SU-DHL-6 (cell line): Measurements from ENCODE around the gene SERPINB10.
"Not testable (repeated sequence)": the region's sequence is repeated elsewhere in the genome, so short reads cannot be mapped to it uniquely, and the experiment has no call there.

ENCODE experiments used
- H2AFZ ChIP-seq: fragments of 200-600 bp; sonication (generic); 2 replicates; pipeline ENCODE4 v1.6.1; 2014; ENCODE audit warnings: low read depth, mild to moderate bottlenecking, moderate library complexity, mixed read lengths, antibody characterized with exemption, low read length; ENCODE audit not compliant: severe bottlenecking
- H3F3A ChIP-seq: fragments of 200-600 bp; shearing (Covaris generic); 2 replicates; pipeline ENCODE4 v1.6.0; 2016; ENCODE audit warnings: antibody characterized with exemption, mild to moderate bottlenecking; ENCODE audit not compliant: insufficient read depth
- H3K27ac ChIP-seq: fragments of 200-600 bp; sonication (generic); 2 replicates; pipeline ENCODE4 v1.5.1; 2016; ENCODE audit warnings: low read depth, mild to moderate bottlenecking, low read length, moderate library complexity, mixed read lengths
- H3K27me3 ChIP-seq: fragments of 200-600 bp; sonication (generic), shearing (Covaris generic); 2 replicates; pipeline ENCODE4 v1.6.0; 2014; ENCODE audit warnings: mild to moderate bottlenecking, low read length
- H3K36me3 ChIP-seq: fragments of 200-600 bp; sonication (generic); 2 replicates; pipeline ENCODE4 v1.6.1; 2014; ENCODE audit warnings: mild to moderate bottlenecking, low read length, mixed read lengths
- H3K4me2 ChIP-seq: fragments of 300-600, 200-600 bp; shearing (Covaris generic), sonication (generic); 2 replicates; pipeline ENCODE4 v1.6.0; 2014; ENCODE audit warnings: low read length, low read depth, mild to moderate bottlenecking; ENCODE audit not compliant: poor library complexity, severe bottlenecking
- H3K4me3 ChIP-seq: fragments of 200-600 bp; sonication (generic); 2 replicates; pipeline ENCODE4 v1.5.1; 2014; ENCODE audit warnings: antibody characterized with exemption, low read length, mild to moderate bottlenecking, mixed read lengths; ENCODE audit not compliant: insufficient read depth, poor library complexity, severe bottlenecking
- H3K79me2 ChIP-seq: fragments of 200-600 bp; sonication (generic); 2 replicates; pipeline ENCODE4 v1.6.1; 2014; ENCODE audit warnings: mild to moderate bottlenecking, low read length, moderate library complexity; ENCODE audit not compliant: insufficient read depth
- H3K9ac ChIP-seq: fragments of 200-600 bp; sonication (generic); 2 replicates; pipeline ENCODE4 v1.7.0; 2014; ENCODE audit warnings: mild to moderate bottlenecking, low read length
- H3K9me2 ChIP-seq: fragments of 200-600 bp; sonication (generic); replicated peaks from 2 replicates; pipeline ENCODE4 v1.6.1; 2014; ENCODE audit warnings: low read length; ENCODE audit not compliant: insufficient read depth
- H3K9me3 ChIP-seq: fragments of 200-600 bp; sonication (generic); 2 replicates; pipeline ENCODE4 v1.6.1; 2014; ENCODE audit warnings: low read length, mixed read lengths; ENCODE audit not compliant: insufficient read depth
- H4K20me1 ChIP-seq: fragments of 200-600 bp; sonication (generic); 2 replicates; pipeline ENCODE4 v1.6.1; 2014; ENCODE audit warnings: low read depth, mild to moderate bottlenecking, antibody characterized with exemption, low read length, moderate library complexity, mixed read lengths
- EZH2phosphoT487 ChIP-seq: fragments of 200-600 bp; sonication (generic), shearing (Covaris generic); conservative IDR thresholded peaks from 2 replicates; pipeline ENCODE4 v1.6.1; 2018; ENCODE audit warnings: mild to moderate bottlenecking, antibody characterized with exemption, low read length, moderate library complexity, mixed read lengths
- TF ChIP-seq, protein P1 (sequence below): fragments of 200-600 bp; sonication (generic); IDR thresholded peaks from one replicate; pipeline ENCODE4 v1.5.1; 2017; ENCODE audit warnings: antibody characterized with exemption, mild to moderate bottlenecking, low read length, moderate library complexity; ENCODE audit not compliant: insufficient read depth, poor library complexity, severe bottlenecking

Gene SERPINB10

DNA sequence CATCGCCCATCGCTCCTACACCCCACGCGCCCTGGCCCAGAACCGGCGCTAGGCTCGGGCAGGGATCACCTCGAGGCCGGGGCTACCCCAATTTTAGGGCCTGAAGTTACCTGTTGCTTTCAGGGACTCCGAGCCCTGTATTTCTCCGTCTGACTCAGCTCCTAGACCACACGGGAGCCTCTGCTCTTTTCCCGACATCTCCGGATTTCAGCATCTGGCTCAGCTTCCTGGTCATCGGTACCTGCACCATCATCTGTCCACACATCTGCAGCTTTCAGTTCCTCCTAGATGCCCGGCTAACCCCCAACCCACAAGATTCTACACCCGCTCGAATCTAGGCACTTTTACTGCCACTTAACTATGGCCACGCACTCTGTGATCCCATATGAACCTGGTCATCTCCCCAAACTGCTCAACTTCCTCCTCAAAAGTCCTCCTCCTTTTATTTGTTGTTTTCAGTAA, 29.2 kb downstream of the SERPINB10 start:
- Histone ChIP-seq H3K9me3 (no peaks in the 10 kb centered on the region), H2AFZ (peak overlapping the region; percentile 83), H3K27me3 (no peaks in the 10 kb centered on the region), H4K20me1 (no peaks in the 10 kb centered on the region), H3K27ac (no peak overlapping the region), H3K9ac (no peak overlapping the region), H3K79me2 (no peaks in the 10 kb centered on the region), H3K9me2 (no peaks in the 10 kb centered on the region), H3F3A (no peaks in the 10 kb centered on the region), H3K4me2 (peak overlapping the region; percentile 57), H3K4me3 (no peak overlapping the region), H3K36me3 (no peaks in the 10 kb centered on the region)
- TF ChIP-seq EZH2phosphoT487, result no peak
- TF ChIP-seq, protein P1, sequence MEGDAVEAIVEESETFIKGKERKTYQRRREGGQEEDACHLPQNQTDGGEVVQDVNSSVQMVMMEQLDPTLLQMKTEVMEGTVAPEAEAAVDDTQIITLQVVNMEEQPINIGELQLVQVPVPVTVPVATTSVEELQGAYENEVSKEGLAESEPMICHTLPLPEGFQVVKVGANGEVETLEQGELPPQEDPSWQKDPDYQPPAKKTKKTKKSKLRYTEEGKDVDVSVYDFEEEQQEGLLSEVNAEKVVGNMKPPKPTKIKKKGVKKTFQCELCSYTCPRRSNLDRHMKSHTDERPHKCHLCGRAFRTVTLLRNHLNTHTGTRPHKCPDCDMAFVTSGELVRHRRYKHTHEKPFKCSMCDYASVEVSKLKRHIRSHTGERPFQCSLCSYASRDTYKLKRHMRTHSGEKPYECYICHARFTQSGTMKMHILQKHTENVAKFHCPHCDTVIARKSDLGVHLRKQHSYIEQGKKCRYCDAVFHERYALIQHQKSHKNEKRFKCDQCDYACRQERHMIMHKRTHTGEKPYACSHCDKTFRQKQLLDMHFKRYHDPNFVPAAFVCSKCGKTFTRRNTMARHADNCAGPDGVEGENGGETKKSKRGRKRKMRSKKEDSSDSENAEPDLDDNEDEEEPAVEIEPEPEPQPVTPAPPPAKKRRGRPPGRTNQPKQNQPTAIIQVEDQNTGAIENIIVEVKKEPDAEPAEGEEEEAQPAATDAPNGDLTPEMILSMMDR, result no peak

GRCh38 chr18:63940008-63940407, 32.2 kb downstream of the SERPINB10 start:
- Histone ChIP-seq H3K9ac (no peak overlapping the region), H3F3A (no peaks in the 10 kb centered on the region), H3K36me3 (no peaks in the 10 kb centered on the region), H3K27ac (no peak overlapping the region), H2AFZ (no peak overlapping the region), H3K9me3 (no peaks in the 10 kb centered on the region), H3K79me2 (no peaks in the 10 kb centered on the region), H3K4me3 (no peak overlapping the region), H3K4me2 (no peak overlapping the region), H3K27me3 (no peaks in the 10 kb centered on the region), H3K9me2 (no peaks in the 10 kb centered on the region), H4K20me1 (no peaks in the 10 kb centered on the region)
- TF ChIP-seq, protein P1, result no peak
- no peak for TF ChIP-seq EZH2phosphoT487

DNA sequence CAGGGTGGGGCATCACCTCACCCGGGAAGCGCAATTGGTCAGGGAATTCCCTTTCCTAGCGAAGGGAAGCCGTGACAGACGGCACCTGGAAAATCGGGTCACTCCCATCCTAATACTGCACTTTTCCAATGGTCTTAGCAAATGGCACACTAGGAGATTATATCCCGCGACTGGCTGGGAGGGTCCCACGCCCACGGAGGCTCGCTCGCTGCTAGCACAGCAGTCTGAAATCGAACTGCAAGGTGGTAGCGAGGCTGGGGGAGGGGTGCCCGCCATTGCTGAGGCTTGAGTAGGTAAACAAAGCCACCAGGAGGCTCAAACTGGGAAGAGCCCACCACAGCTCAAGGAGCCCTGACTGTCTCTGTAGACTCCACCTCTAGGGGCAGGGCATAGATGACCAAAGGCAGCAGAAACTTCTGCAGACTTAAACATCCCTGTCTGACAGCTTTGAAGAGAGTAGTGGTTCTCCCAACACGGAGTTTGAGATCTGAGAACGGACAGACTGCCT, 32.8 kb downstream of the SERPINB10 start:
- not testable (repeated sequence) for H3K9me3 ChIP-seq, H3F3A ChIP-seq, H3K9ac ChIP-seq

GRCh38 chr18:63947051-63947790, 39.5 kb downstream of the SERPINB10 start:
- Histone ChIP-seq H3K9me3 (no peaks in the 10 kb centered on the region), H4K20me1 (no peaks in the 10 kb centered on the region), H3F3A (no peaks in the 10 kb centered on the region), H3K9ac (no peak overlapping the region), H3K27ac (no peak overlapping the region), H3K36me3 (no peaks in the 10 kb centered on the region), H3K27me3 (no peaks in the 10 kb centered on the region), H3K9me2 (no peaks in the 10 kb centered on the region), H2AFZ (no peak overlapping the region), H3K79me2 (no peaks in the 10 kb centered on the region), H3K4me2 (no peak overlapping the region), H3K4me3 (no peak overlapping the region)
- TF ChIP-seq, protein P1, result no peak
- no peak for TF ChIP-seq EZH2phosphoT487

More for the DNA sequence above, 32.8 kb downstream of the SERPINB10 start:
- not testable (repeated sequence) for H3K27me3 ChIP-seq, H3K4me3 ChIP-seq, H3K79me2 ChIP-seq, H2AFZ ChIP-seq, H4K20me1 ChIP-seq, H3K4me2 ChIP-seq, H3K36me3 ChIP-seq, H3K27ac ChIP-seq, H3K9me2 ChIP-seq
